HEK293 (cell line): ENCODE data around the gene CDX2.

Experiments
- CTCF ChIP-seq: fragments of 450-650 bp; formaldehyde crosslinking; IDR thresholded peaks from 2 replicates; pipeline ENCODE4 v1.5.1; 2016; ENCODE audit warnings: missing biosample characterization, missing genetic modification characterization
- GLIS1 ChIP-seq: fragments of 450-650 bp; formaldehyde crosslinking; IDR thresholded peaks from 2 replicates; pipeline ENCODE4 v1.5.1; 2016; ENCODE audit warnings: missing biosample characterization, missing genetic modification characterization
- REPIN1 ChIP-seq: fragments of 450-650 bp; formaldehyde crosslinking; IDR thresholded peaks from 2 replicates; pipeline ENCODE4 v1.5.1; 2017; ENCODE audit warnings: missing biosample characterization, missing genetic modification characterization, low read depth
- SP2 ChIP-seq: fragments of 450-650 bp; formaldehyde crosslinking; IDR thresholded peaks from 2 replicates; pipeline ENCODE4 v1.5.1; 2016; ENCODE audit warnings: missing biosample characterization, missing genetic modification characterization
- ZNF16 ChIP-seq: fragments of 450-650 bp; formaldehyde crosslinking; IDR thresholded peaks from 2 replicates; pipeline ENCODE4 v1.5.1; 2016; ENCODE audit warnings: low read depth, missing biosample characterization, missing genetic modification characterization
- ZNF24 ChIP-seq: fragments of 450-650 bp; formaldehyde crosslinking; IDR thresholded peaks from 2 replicates; pipeline ENCODE4 v1.5.1; 2016; ENCODE audit warnings: missing biosample characterization, missing genetic modification characterization
- ZNF274 ChIP-seq, 2 experiments: fragments of 200-500 bp in 1 of 2; fragments of 450-650 bp in 1 of 2; sonication (Bioruptor generic) in 1 of 2; formaldehyde crosslinking in 1 of 2; IDR thresholded peaks; 2 replicates each; pipeline versions ENCODE4 v1.5.1 to v1.6.1; 2014 to 2016; ENCODE audit warnings: borderline replicate concordance in 1 of 2, inconsistent platforms in 1 of 2, low read length in 1 of 2, missing biosample characterization in 1 of 2, missing genetic modification characterization in 1 of 2
- ZNF558 ChIP-seq: fragments of 450-650 bp; formaldehyde crosslinking; IDR thresholded peaks from 2 replicates; pipeline ENCODE4 v1.5.1; 2016; ENCODE audit warnings: missing biosample characterization, missing genetic modification characterization
- ZNF660 ChIP-seq: fragments of 450-650 bp; IDR thresholded peaks from 2 replicates; pipeline ENCODE4 v1.5.1; 2018; ENCODE audit warnings: missing biosample characterization, mild to moderate bottlenecking, missing genetic modification characterization
- TF ChIP-seq, protein P1 (sequence below): fragments of 450-650 bp; formaldehyde crosslinking; IDR thresholded peaks from 2 replicates; pipeline ENCODE4 v1.5.1; 2016; ENCODE audit warnings: missing biosample characterization, missing genetic modification characterization

DNA sequence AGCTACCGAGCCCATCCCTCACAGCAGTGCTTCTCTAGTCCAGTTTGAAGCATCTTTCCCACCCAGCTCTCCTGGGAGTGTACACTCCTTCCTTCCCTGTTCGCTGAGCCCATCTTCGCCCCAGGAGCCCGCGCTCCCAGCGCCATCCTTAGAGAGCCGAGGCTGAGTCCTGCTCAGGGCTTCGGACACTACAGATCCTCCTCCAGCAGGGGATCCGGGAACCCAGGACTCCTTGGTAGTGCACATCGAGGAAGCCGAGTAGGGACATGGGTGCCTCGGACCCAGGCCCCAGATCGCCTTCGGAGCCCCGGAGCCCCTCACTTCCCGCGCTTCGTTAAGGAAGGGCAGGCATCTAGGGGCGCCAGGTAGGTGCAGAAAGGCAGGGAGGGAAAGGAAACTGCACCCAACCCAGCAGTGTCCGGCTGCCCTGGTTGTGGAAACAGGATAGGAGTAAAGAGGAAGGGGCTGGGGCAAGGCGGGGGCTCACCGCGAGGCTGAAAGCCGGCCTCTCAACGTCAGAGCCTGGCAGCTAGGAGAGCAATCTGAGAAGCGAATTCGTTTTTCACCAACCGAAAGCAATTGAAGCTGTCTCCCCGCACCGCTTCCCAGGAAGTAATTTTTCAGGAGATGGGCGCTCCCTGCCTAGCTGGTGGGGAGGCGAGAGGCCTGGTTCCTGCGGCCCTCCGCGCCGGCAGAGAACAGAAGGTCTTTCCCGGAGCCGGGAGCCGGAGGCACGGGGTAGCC, 48.3 kb downstream of the CDX2 start:
- no peak for TF ChIP-seq CTCF (tag by site-specific recombination)
- TF ChIP-seq REPIN1 (tag by site-specific recombination) = no peak
- TF ChIP-seq ZNF16 (tag by site-specific recombination) = no peak
- no peak for TF ChIP-seq GLIS1 (tag by site-specific recombination)
- no peak for TF ChIP-seq ZNF274 (IDR thresholded peaks at IDR 0.05; ENCODE audit: low read length)
- no peak for TF ChIP-seq ZNF274 (tag by site-specific recombination; IDR thresholded peaks at IDR 0.05; ENCODE audit: borderline replicate concordance)
- no peak for TF ChIP-seq ZNF558 (tag by site-specific recombination)
- TF ChIP-seq ZNF660 = no peak
- TF ChIP-seq, protein P1, sequence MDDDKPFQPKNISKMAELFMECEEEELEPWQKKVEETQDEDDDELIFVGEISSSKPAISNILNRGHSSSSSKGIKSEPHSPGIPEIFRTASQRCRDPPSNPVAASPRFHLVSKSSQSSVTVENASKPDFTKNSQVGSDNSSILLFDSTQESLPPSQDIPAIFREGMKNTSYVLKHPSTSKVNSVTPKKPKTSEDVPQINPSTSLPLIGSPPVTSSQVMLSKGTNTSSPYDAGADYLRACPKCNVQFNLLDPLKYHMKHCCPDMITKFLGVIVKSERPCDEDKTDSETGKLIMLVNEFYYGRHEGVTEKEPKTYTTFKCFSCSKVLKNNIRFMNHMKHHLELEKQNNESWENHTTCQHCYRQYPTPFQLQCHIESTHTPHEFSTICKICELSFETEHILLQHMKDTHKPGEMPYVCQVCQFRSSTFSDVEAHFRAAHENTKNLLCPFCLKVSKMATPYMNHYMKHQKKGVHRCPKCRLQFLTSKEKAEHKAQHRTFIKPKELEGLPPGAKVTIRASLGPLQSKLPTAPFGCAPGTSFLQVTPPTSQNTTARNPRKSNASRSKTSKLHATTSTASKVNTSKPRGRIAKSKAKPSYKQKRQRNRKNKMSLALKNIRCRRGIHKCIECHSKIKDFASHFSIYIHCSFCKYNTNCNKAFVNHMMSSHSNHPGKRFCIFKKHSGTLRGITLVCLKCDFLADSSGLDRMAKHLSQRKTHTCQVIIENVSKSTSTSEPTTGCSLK (tag by site-specific recombination) = no peak
- TF ChIP-seq ZNF24 (tag by site-specific recombination) = no peak
- no peak for TF ChIP-seq SP2 (tag by site-specific recombination)
